ENCODE results near the gene UQCR10. TPM values are rescaled to one million over a fixed set of nuclear protein-coding genes. Genes with fewer than 3 reads are reported as not detected.

Gene UQCR10
- total RNA-seq, 1 experiment from 2014 or later, result 119 TPM

- peak overlapping the region; percentile 95 for H3K27ac ChIP-seq (ENCODE audit: low read depth, low read length, poor library complexity, severe bottlenecking)
- no peaks in the 10 kb centered on the region for H3K9me3 ChIP-seq (ENCODE audit: low read depth, low read length, poor library complexity, severe bottlenecking)
- CTCF ChIA-PET, result interaction anchor here (0.5 to 0.7 kb wide), 4 partner anchors 29 to 631 kb away, joined by 3 to 6 read pairs (median 4); no protein-coding TSS in a partner anchor
- BruUV-seq (replicated peaks), result TSS peak; percentile 74
- DNase-seq (ENCODE audit: low spot score), result peak; percentile 14
- POLR2A ChIA-PET (ENCODE audit: low non-redundant PET), result no interaction called here
- TF ChIP-seq EZH2 (IDR thresholded peaks at IDR 0.05; ENCODE audit: borderline replicate concordance, low read depth, low read length, poor library complexity, severe bottlenecking), result no peak
- TF ChIP-seq, protein P1, sequence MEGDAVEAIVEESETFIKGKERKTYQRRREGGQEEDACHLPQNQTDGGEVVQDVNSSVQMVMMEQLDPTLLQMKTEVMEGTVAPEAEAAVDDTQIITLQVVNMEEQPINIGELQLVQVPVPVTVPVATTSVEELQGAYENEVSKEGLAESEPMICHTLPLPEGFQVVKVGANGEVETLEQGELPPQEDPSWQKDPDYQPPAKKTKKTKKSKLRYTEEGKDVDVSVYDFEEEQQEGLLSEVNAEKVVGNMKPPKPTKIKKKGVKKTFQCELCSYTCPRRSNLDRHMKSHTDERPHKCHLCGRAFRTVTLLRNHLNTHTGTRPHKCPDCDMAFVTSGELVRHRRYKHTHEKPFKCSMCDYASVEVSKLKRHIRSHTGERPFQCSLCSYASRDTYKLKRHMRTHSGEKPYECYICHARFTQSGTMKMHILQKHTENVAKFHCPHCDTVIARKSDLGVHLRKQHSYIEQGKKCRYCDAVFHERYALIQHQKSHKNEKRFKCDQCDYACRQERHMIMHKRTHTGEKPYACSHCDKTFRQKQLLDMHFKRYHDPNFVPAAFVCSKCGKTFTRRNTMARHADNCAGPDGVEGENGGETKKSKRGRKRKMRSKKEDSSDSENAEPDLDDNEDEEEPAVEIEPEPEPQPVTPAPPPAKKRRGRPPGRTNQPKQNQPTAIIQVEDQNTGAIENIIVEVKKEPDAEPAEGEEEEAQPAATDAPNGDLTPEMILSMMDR (conservative IDR thresholded peaks at IDR 0.05; ENCODE audit: low read depth, low read length), result no peak
- H3K36me3 ChIP-seq (ENCODE audit: insufficient read depth, low read length, poor library complexity, severe bottlenecking), result peaks cover 18% of the 10 kb centered on the region
- intact Hi-C loops (cut with micrococcal nuclease; ENCODE audit: unreplicated experiment), result no loop called here
- no peaks in the 10 kb centered on the region for H3K27me3 ChIP-seq (replicated peaks; ENCODE audit: insufficient read depth, low read depth, low read length, poor library complexity)
- peak overlapping the region; percentile 86 for H3K4me3 ChIP-seq (ENCODE audit: low read depth, low read length, poor library complexity, severe bottlenecking)
- H3K4me1 ChIP-seq (ENCODE audit: insufficient read depth, low read length, poor library complexity, severe bottlenecking), result no peaks in the 10 kb centered on the region
Observed at GRCh38 chr22:29765905-29766631, 1.1 kb upstream of the UQCR10 start.

GRCh38 chr22:29766632-29767170 is 468 bp upstream of the UQCR10 start, which contains the start of gene ZMAT5:
Gene ZMAT5, minus strand, starts transcription at chr22:29767007. Its CDS starts 18,463 bp downstream, at chr22:29748544.
- no TSS peak for BruUV-seq (replicated peaks)
- peak within 1 kb of the TSS; percentile 86 for H3K4me3 ChIP-seq (ENCODE audit: low read depth, low read length, poor library complexity, severe bottlenecking)
- CTCF ChIA-PET, result interaction anchor here (0.5 to 0.7 kb wide), 4 partner anchors 28 to 630 kb away, joined by 3 to 6 read pairs (median 4); no protein-coding TSS in a partner anchor
- H3K36me3 ChIP-seq (ENCODE audit: insufficient read depth, low read length, poor library complexity, severe bottlenecking), result peaks cover 18% of the 10 kb centered on the region
- intact Hi-C loops (cut with micrococcal nuclease; ENCODE audit: unreplicated experiment), result no loop called here
- H3K27me3 ChIP-seq (replicated peaks; ENCODE audit: insufficient read depth, low read depth, low read length, poor library complexity), result no peaks in the 10 kb centered on the region
- no peaks in the 10 kb centered on the region for H3K4me1 ChIP-seq (ENCODE audit: insufficient read depth, low read length, poor library complexity, severe bottlenecking)
- TF ChIP-seq, protein P1 (conservative IDR thresholded peaks at IDR 0.05; ENCODE audit: low read depth, low read length), result no peak
- no peak for TF ChIP-seq EZH2 (IDR thresholded peaks at IDR 0.05; ENCODE audit: borderline replicate concordance, low read depth, low read length, poor library complexity, severe bottlenecking)
- H3K9me3 ChIP-seq (ENCODE audit: low read depth, low read length, poor library complexity, severe bottlenecking), result no peaks in the 10 kb centered on the region
- H3K27ac ChIP-seq (ENCODE audit: low read depth, low read length, poor library complexity, severe bottlenecking), result peak within 1 kb of the TSS; percentile 95
- POLR2A ChIA-PET (ENCODE audit: low non-redundant PET), result no interaction called here
- DNase-seq (ENCODE audit: low spot score), result peak; percentile 99

GRCh38 chr22:29768052-29768693 is 1.0 kb downstream of the UQCR10 start:
- Histone ChIP-seq H3K36me3 (ENCODE audit: insufficient read depth, low read length, poor library complexity, severe bottlenecking) (peaks cover 18% of the 10 kb centered on the region), H3K9me3 (ENCODE audit: low read depth, low read length, poor library complexity, severe bottlenecking) (no peaks in the 10 kb centered on the region), H3K4me3 (ENCODE audit: low read depth, low read length, poor library complexity, severe bottlenecking) (peak overlapping the region; percentile 86), H3K4me1 (ENCODE audit: insufficient read depth, low read length, poor library complexity, severe bottlenecking) (no peaks in the 10 kb centered on the region), H3K27ac (ENCODE audit: low read depth, low read length, poor library complexity, severe bottlenecking) (peak overlapping the region; percentile 95), H3K27me3 (replicated peaks; ENCODE audit: insufficient read depth, low read depth, low read length, poor library complexity) (no peaks in the 10 kb centered on the region)
- intact Hi-C loops (cut with micrococcal nuclease; ENCODE audit: unreplicated experiment), result no loop called here
- BruUV-seq (replicated peaks), result no TSS peak
- ChIA-PET CTCF (no interaction called here), POLR2A (ENCODE audit: low non-redundant PET) (no interaction called here)
- DNase-seq (ENCODE audit: low spot score), result no peak
- no peak for TF ChIP-seq EZH2 (IDR thresholded peaks at IDR 0.05; ENCODE audit: borderline replicate concordance, low read depth, low read length, poor library complexity, severe bottlenecking)
- TF ChIP-seq, protein P1 (conservative IDR thresholded peaks at IDR 0.05; ENCODE audit: low read depth, low read length), result no peak
